K562 (cell line): ENCODE data around the gene TM4SF18. TPM values are rescaled to one million over a fixed set of nuclear protein-coding genes. Genes with fewer than 3 reads are reported as not detected.

Experiments used
- ATAC-seq: fragments of 200-7000 bp; cut with Tn5 transposase; 3 replicates; pipeline ENCODE4 v1.9.1; 2020; ENCODE audit warnings: moderate library complexity
- BruUV-seq: library from RNA; stranded (reverse); fragments of 400-500 nt; replicated peaks from 2 replicates; lab custom pipeline; 2021; lab: Mats Ljungman, UMichigan
- CTCF ChIA-PET: fragments of 300-600 bp; formaldehyde crosslinking; extraction: SDS; loops from one replicate; lab custom pipeline; 2021; ENCODE audit warnings: low intra/inter-chr PET ratio; lab: Yijun Ruan, JAX
- POLR2A ChIA-PET: fragments of 300-600, 350-650 bp; sonication (Branson Sonifier 250); formaldehyde crosslinking; extraction: SDS; loops from one replicate; lab custom pipeline; 2021; ENCODE audit warnings: antibody characterized with exemption, inconsistent platforms; lab: Yijun Ruan, JAX
- DNase-seq, 4 experiments: peaks; one replicate each; pipeline versions ENCODE4 v3.0.0 to v3.0.0-alpha.2; 2011 to 2018; ENCODE audit warnings: low spot score in 3 of 4, mixed read lengths in 3 of 4; ENCODE audit errors: extremely low read depth in 1 of 4
- FAIRE-seq: peaks from 2 replicates; lab custom pipeline; 2011; peaks lifted over from hg19 to GRCh38; lab: Jason Lieb, UNC
- H2AFZ ChIP-seq: 2 replicates; pipeline ENCODE4 v1.6.0; 2011; ENCODE audit warnings: low read depth, low read length, control low read depth, inconsistent platforms
- H3K27ac ChIP-seq: fragments of 200-600 bp; 3 replicates; pipeline ENCODE4 v1.8.0; 2011; ENCODE audit warnings: low read depth, mild to moderate bottlenecking, control low read depth, inconsistent platforms, low read length, moderate library complexity, mixed read lengths; ENCODE audit errors: extremely low read depth
- H3K27me3 ChIP-seq, 2 experiments: fragments of 300-600 bp in 1 of 2; 2 replicates in 1 of 2; 3 replicates in 1 of 2; pipeline versions ENCODE4 v1.6.0 to v1.8.0; 2011; ENCODE audit warnings: inconsistent platforms in 2 of 2, low read length in 2 of 2, mild to moderate bottlenecking in 1 of 2, mixed read lengths in 1 of 2, moderate library complexity in 1 of 2; ENCODE audit not compliant: control insufficient read depth in 2 of 2, insufficient read depth in 2 of 2
- H3K36me3 ChIP-seq: fragments of 300-600 bp; 3 replicates; pipeline ENCODE4 v1.8.0; 2011; ENCODE audit warnings: mild to moderate bottlenecking, low read length, inconsistent platforms; ENCODE audit not compliant: control insufficient read depth, insufficient read depth
- H3K4me1 ChIP-seq, 2 experiments: fragments of 200-600 bp in 1 of 2; replicated peaks in 1 of 2; 2 replicates in 1 of 2; 3 replicates in 1 of 2; pipeline versions ENCODE4 v1.5.1 to v1.8.0; 2011; ENCODE audit warnings: inconsistent platforms in 2 of 2, low read length in 2 of 2, mild to moderate bottlenecking in 1 of 2, mixed read lengths in 1 of 2, moderate library complexity in 1 of 2; ENCODE audit not compliant: control insufficient read depth in 2 of 2, insufficient read depth in 2 of 2
- H3K4me2 ChIP-seq: 2 replicates; pipeline ENCODE4 v1.6.1; 2011; ENCODE audit warnings: low read length, control low read depth, inconsistent platforms, mixed read lengths; ENCODE audit not compliant: insufficient read depth
- H3K4me3 ChIP-seq: fragments of 200-600 bp; sonication (generic), shearing (Covaris generic); 2 replicates; pipeline ENCODE4 v1.5.1; 2016; ENCODE audit warnings: control low read depth, inconsistent platforms
- H3K79me2 ChIP-seq: fragments of 200-600 bp; 3 replicates; pipeline ENCODE4 v1.8.0; 2011; ENCODE audit warnings: low read length, inconsistent platforms; ENCODE audit not compliant: control insufficient read depth, insufficient read depth
- H3K9ac ChIP-seq, 2 experiments: 2 replicates each; pipeline versions ENCODE4 v1.6.0 to v1.6.1; 2011; ENCODE audit warnings: low read depth in 2 of 2, low read length in 2 of 2, control low read depth in 1 of 2, inconsistent platforms in 1 of 2, mild to moderate bottlenecking in 1 of 2, mixed read lengths in 1 of 2; ENCODE audit not compliant: insufficient read depth in 1 of 2
- H3K9me1 ChIP-seq: one replicate; pipeline ENCODE4 v1.6.0; 2011; ENCODE audit warnings: inconsistent platforms, mild to moderate bottlenecking, low read length, moderate library complexity; ENCODE audit not compliant: control insufficient read depth, insufficient read depth
- H3K9me3 ChIP-seq: replicated peaks from 2 replicates; pipeline ENCODE4 v1.5.1; 2011; ENCODE audit warnings: low read depth, low read length, inconsistent platforms; ENCODE audit not compliant: control insufficient read depth, insufficient read depth
- H4K20me1 ChIP-seq: replicated peaks from 2 replicates; pipeline ENCODE4 v1.6.1; 2011; ENCODE audit warnings: low read length, inconsistent platforms, mixed read lengths; ENCODE audit not compliant: control insufficient read depth, insufficient read depth
- FOXJ2 ChIP-seq: fragments of 200-800 bp; sonication (Bioruptor generic); IDR thresholded peaks from 2 replicates; pipeline ENCODE4 v1.6.1; 2016; ENCODE audit warnings: missing genetic modification characterization, missing compliant biosample characterization
- HNRNPUL1 ChIP-seq: fragments of 200-400 bp; formaldehyde crosslinking; IDR thresholded peaks from 2 replicates; pipeline ENCODE4 v1.6.1; 2017; ENCODE audit warnings: low read length
- L3MBTL2 ChIP-seq: fragments of 450-650 bp; IDR thresholded peaks from 2 replicates; pipeline ENCODE4 v1.6.1; 2016; ENCODE audit warnings: mild to moderate bottlenecking, moderate library complexity
- WGBS: fragments of 100-300 bp; shearing (Covaris generic); methylation state at CpG from one replicate; pipeline ENCODE4 v1.1.6; 2016; ENCODE audit warnings: low coverage, mixed read lengths; ENCODE audit not compliant: insufficient coverage; ENCODE audit errors: missing lambda C conversion rate; 5-methylcytosine and 5-hydroxymethylcytosine counted together
- in situ Hi-C: fragments of 300-500 bp; cut with MboI; formaldehyde crosslinking; loops from 4 replicates; pipeline ENCODE4 v1.15.0; 2018; ENCODE audit warnings: inconsistent platforms, mixed read lengths
- intact Hi-C: fragments of 100-400 bp; cut with micrococcal nuclease; formaldehyde crosslinking; loops from 2 replicates; pipeline ENCODE4 v1.14.2; 2022
- polyA plus RNA-seq, 8 experiments: library from polyadenylated mRNA; depleted of rRNA in 4 of 8; stranded (reverse) in 5 of 8; unstranded in 3 of 8; fragments of >200 nt; fragmentation: Nextera tagmentation in 2 of 8; fragmentation: Illumina TruSeq in 1 of 8; extraction: Ambion mirVana in 2 of 8; extraction: Trizol in 1 of 8; gene quantifications; 2 replicates each; pipeline versions ENCODE4 v1.2.1 to v1.2.3, GENCODE V29; 2011 to 2014; ENCODE audit warnings: inconsistent platforms in 1 of 8, missing spikeins in 1 of 8
- total RNA-seq, 7 experiments: library from RNA; depleted of rRNA in 6 of 7; stranded (reverse); fragments of >200 nt in 6 of 7; fragmentation: Illumina TruSeq in 2 of 7; extraction: Trizol in 2 of 7; gene quantifications; 2 replicates each; pipeline versions ENCODE4 v1.2.1 to v1.2.3, GENCODE V29; 2011 to 2021; ENCODE audit warnings: low replicate concordance in 1 of 7
- TF ChIP-seq, protein P1 (sequence below): IDR thresholded peaks from 2 replicates; pipeline ENCODE4 v1.6.1; 2012; ENCODE audit warnings: low read depth, low read length, improper control_type of control experiment, borderline replicate concordance

TM4SF18 gene
- total and polyA plus RNA-seq, 9 of the 15 experiments (the other 6 are each of a cell fraction or from before 2014, with no cell fraction given), result not detected

DNA sequence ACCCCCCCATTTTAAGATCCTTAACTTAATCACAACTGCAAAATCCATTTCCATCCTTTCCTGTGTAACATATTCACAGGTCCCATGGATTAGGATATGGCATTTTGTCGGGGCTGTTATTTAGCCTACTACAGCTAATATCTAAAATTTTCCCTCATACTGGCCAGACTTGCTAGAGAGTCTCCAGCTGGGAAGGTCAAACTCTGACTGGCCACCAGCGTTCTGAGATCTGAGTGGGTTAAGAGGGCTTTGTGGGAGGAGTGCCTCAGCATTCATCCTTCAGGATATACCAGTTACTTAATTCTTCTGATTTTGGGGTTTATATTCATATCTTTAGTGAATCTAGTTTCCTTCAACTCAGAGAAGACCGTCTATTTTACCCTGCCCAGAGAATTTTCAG lies 17.7 kb downstream of the TM4SF18 start (continued):
- TF ChIP-seq, protein P1, sequence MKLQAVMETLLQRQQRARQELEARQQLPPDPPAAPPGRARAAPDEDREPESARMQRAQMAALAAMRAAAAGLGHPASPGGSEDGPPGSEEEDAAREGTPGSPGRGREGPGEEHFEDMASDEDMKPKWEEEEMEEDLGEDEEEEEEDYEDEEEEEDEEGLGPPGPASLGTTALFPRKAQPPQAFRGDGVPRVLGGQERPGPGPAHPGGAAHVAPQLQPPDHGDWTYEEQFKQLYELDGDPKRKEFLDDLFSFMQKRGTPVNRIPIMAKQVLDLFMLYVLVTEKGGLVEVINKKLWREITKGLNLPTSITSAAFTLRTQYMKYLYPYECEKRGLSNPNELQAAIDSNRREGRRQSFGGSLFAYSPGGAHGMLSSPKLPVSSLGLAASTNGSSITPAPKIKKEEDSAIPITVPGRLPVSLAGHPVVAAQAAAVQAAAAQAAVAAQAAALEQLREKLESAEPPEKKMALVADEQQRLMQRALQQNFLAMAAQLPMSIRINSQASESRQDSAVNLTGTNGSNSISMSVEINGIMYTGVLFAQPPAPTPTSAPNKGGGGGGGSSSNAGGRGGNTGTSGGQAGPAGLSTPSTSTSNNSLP, result no peak

DNA sequence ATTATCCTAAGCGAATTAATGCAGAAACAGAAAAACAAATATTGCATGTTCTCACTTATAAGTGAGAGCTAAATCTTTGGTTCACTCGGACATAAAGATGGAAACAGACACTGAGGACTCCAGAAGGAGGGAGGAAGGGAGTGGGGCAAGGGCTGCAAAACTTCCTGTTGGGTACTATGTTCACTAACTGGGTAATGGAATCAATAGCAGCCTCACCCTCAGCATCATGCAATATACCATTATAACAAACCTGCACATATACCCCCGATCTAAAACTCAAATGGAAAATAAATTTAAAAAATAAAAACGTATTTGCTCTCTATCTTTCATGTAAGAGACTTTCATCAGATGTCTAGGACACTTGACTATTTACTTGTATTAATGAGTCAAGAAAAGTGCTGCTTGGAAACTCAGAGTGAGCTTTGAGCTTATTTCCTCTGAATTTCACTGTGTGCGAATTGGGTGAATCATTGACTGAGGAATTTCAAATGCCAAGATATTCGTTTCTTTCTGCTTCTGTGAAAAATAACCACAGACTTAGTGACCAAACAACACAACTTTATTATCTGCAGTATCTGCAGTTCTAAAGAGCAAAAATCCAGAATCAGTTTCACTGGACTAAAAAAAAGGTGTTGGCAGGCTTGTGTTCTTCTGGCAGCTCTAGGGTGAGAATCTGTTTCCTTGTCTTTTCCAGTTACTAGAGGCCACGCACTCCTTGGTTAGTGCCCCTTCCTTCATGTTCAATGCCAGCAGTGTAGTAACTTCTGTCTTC lies 18.4 kb downstream of the TM4SF18 start:
- H3K36me3 ChIP-seq, result no peaks in the 10 kb centered on the region
- FAIRE-seq (no peak), ATAC-seq (no peak), DNase-seq (no peak)
- H2AFZ ChIP-seq, result no peak overlapping the region
- CTCF ChIA-PET, result no interaction called here
- POLR2A ChIA-PET, result interaction anchor here (0.8 kb wide), 1 partner anchor 19 kb away, joined by 3 read pairs; no protein-coding TSS in a partner anchor
- no peaks in the 10 kb centered on the region for H3K27me3 ChIP-seq
- in situ Hi-C loops, result no loop called here
- no TSS peak for BruUV-seq
- no peaks in the 10 kb centered on the region for H3K4me1 ChIP-seq
- no peak overlapping the region for H3K4me3 ChIP-seq
- H4K20me1 ChIP-seq, result no peaks in the 10 kb centered on the region
- H3K9me3 ChIP-seq, result no peaks in the 10 kb centered on the region
- H3K9ac ChIP-seq, result no peak overlapping the region
- H3K27ac ChIP-seq, result no peak overlapping the region
- H3K4me2 ChIP-seq, result no peak overlapping the region
- 1% methylated on average over 7 of the region's 7 CpGs for whole genome bisulfite sequencing
- no peaks in the 10 kb centered on the region for H3K9me1 ChIP-seq
- intact Hi-C loops, result no loop called here
- TF ChIP-seq L3MBTL2 (no peak), FOXJ2 (tag) (no peak), HNRNPUL1 (no peak)
- no peaks in the 10 kb centered on the region for H3K79me2 ChIP-seq
